K562 (cell line): ENCODE measurements around the gene PLCD1. TPM values are rescaled to one million over a fixed set of nuclear protein-coding genes. Genes with fewer than 3 reads are reported as not detected.

Experiments
- ARID3B ChIP-seq: fragments of 250-450 bp; sonication (Bioruptor Pico); IDR thresholded peaks from 2 replicates; pipeline ENCODE4 v1.4.0; 2020; ENCODE audit warnings: borderline replicate concordance
- CEBPG ChIP-seq, 3 experiments: fragments of 200-800 bp in 1 of 3; sonication (Bioruptor generic) in 1 of 3; sonication (generic) in 1 of 3; formaldehyde crosslinking in 1 of 3; IDR thresholded peaks in 2 of 3; conservative IDR thresholded peaks in 1 of 3; 2 replicates each; pipeline versions ENCODE4 v1.6.1 to v1.8.0; 2016 to 2022; ENCODE audit warnings: missing compliant biosample characterization in 2 of 3, missing genetic modification characterization in 2 of 3, mild to moderate bottlenecking in 1 of 3, missing genetic modification reagents in 1 of 3
- MAZ ChIP-seq, 2 experiments: fragments of 450-650 bp in 1 of 2; sonication (generic) in 1 of 2; formaldehyde crosslinking; IDR thresholded peaks in 1 of 2; conservative IDR thresholded peaks in 1 of 2; 2 replicates each; pipeline versions ENCODE4 v1.4.0 to v1.5.0; 2020; ENCODE audit warnings: mild to moderate bottlenecking in 1 of 2, missing genetic modification reagents in 1 of 2
- OTX1 ChIP-seq: fragments of 450-650 bp; formaldehyde crosslinking; IDR thresholded peaks from 2 replicates; pipeline ENCODE4 v1.4.0; 2022; ENCODE audit warnings: mild to moderate bottlenecking
- PHF20 ChIP-seq: fragments of 450-650 bp; IDR thresholded peaks from 2 replicates; pipeline ENCODE4 v1.6.1; 2018; ENCODE audit not compliant: partially characterized antibody
- POLR2AphosphoS2 ChIP-seq: IDR thresholded peaks from 2 replicates; pipeline ENCODE4 v1.6.1; 2012; ENCODE audit warnings: low read length, improper control_type of control experiment
- PREB ChIP-seq: sonication (generic); formaldehyde crosslinking; IDR thresholded peaks from 2 replicates; pipeline ENCODE4 v1.8.1; 2023; ENCODE audit warnings: mild to moderate bottlenecking, missing genetic modification reagents
- RNF219 ChIP-seq: fragments of 250-450 bp; sonication (Bioruptor Pico); IDR thresholded peaks from 2 replicates; pipeline ENCODE4 v1.5.0; 2022; ENCODE audit warnings: mild to moderate bottlenecking
- SP2 ChIP-seq: IDR thresholded peaks from 2 replicates; pipeline ENCODE4 v1.6.1; 2011; ENCODE audit warnings: mild to moderate bottlenecking, low read depth, low read length, moderate library complexity; ENCODE audit not compliant: poor library complexity, severe bottlenecking; ENCODE audit errors: extremely low read depth
- XRCC4 ChIP-seq: IDR thresholded peaks from one replicate; pipeline ENCODE4 v1.6.1; 2011; ENCODE audit not compliant: insufficient read depth, insufficient read length; ENCODE audit errors: extremely low read depth
- ZBTB12 ChIP-seq: fragments of 250-450 bp; sonication (Bioruptor Pico); IDR thresholded peaks from 2 replicates; pipeline ENCODE4 v1.4.0; 2020
- ZBTB17 ChIP-seq: fragments of 450-650 bp; formaldehyde crosslinking; IDR thresholded peaks from 2 replicates; pipeline ENCODE4 v1.4.0; 2020; ENCODE audit warnings: mild to moderate bottlenecking
- ZNF589 ChIP-seq: fragments of 200-800 bp; sonication (Bioruptor generic); IDR thresholded peaks from 2 replicates; pipeline ENCODE4 v1.6.1; 2016; ENCODE audit warnings: low read depth, missing genetic modification characterization, missing compliant biosample characterization
- ZNF655 ChIP-seq: fragments of 250-450 bp; sonication (Bioruptor Pico); IDR thresholded peaks from 2 replicates; pipeline ENCODE4 v1.5.0; 2021
- ZNF764 ChIP-seq: fragments of 250-450 bp; sonication (Bioruptor Pico); IDR thresholded peaks from 2 replicates; pipeline ENCODE4 v1.4.0; 2020; ENCODE audit warnings: low read depth, mild to moderate bottlenecking, moderate library complexity
- polyA plus RNA-seq, 8 experiments: library from polyadenylated mRNA; depleted of rRNA in 4 of 8; stranded (reverse) in 5 of 8; unstranded in 3 of 8; fragments of >200 nt; fragmentation: Nextera tagmentation in 2 of 8; fragmentation: Illumina TruSeq in 1 of 8; extraction: Ambion mirVana in 2 of 8; extraction: Trizol in 1 of 8; gene quantifications; 2 replicates each; pipeline versions ENCODE4 v1.2.1 to v1.2.3, GENCODE V29; 2011 to 2014; ENCODE audit warnings: inconsistent platforms in 1 of 8, missing spikeins in 1 of 8
- total RNA-seq, 7 experiments: library from RNA; depleted of rRNA in 6 of 7; stranded (reverse); fragments of >200 nt in 6 of 7; fragmentation: Illumina TruSeq in 2 of 7; extraction: Trizol in 2 of 7; gene quantifications; 2 replicates each; pipeline versions ENCODE4 v1.2.1 to v1.2.3, GENCODE V29; 2011 to 2021; ENCODE audit warnings: low replicate concordance in 1 of 7
- TF ChIP-seq, protein P1 (sequence below), 2 experiments: fragments of 450-650 bp in 1 of 2; sonication (generic) in 1 of 2; formaldehyde crosslinking; conservative IDR thresholded peaks; 2 replicates each; pipeline versions ENCODE4 v1.4.0 to v1.8.1; 2020 to 2022; ENCODE audit warnings: mild to moderate bottlenecking in 1 of 2, missing genetic modification reagents in 1 of 2
- TF ChIP-seq, protein P2 (sequence below): sonication (generic); IDR thresholded peaks from 2 replicates; pipeline ENCODE4 v1.6.1; 2016

Gene PLCD1
- total and polyA plus RNA-seq, 9 of the 15 experiments (the other 6 are each of a cell fraction or from before 2014, with no cell fraction given): 5.4 to 209 (median 116) TPM

GRCh38 chr3:38003371-38003816 is 26.0 kb downstream of the PLCD1 start (continued):
- TF ChIP-seq ZBTB12 (CRISPR knock-in tag): no peak
- TF ChIP-seq MAZ (CRISPR knock-in tag; conservative IDR thresholded peaks at IDR 0.05 in 1 of 2, IDR thresholded peaks at IDR 0.05 in 1 of 2): peak in 1 of 2 experiments; percentile 73; a peak in 2 of 4 replicates
- TF ChIP-seq, protein P1, sequence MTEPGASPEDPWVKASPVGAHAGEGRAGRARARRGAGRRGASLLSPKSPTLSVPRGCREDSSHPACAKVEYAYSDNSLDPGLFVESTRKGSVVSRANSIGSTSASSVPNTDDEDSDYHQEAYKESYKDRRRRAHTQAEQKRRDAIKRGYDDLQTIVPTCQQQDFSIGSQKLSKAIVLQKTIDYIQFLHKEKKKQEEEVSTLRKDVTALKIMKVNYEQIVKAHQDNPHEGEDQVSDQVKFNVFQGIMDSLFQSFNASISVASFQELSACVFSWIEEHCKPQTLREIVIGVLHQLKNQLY (CRISPR knock-in tag; conservative IDR thresholded peaks at IDR 0.05): peak in 1 of 2 experiments; percentile 62; a peak in 1 of 4 replicates
- no peak for TF ChIP-seq POLR2AphosphoS2
- TF ChIP-seq CEBPG (CRISPR knock-in tag; IDR thresholded peaks at IDR 0.05): no peak
- TF ChIP-seq CEBPG (tag; conservative IDR thresholded peaks at IDR 0.05 in 1 of 2, IDR thresholded peaks at IDR 0.05 in 1 of 2): no peak
- TF ChIP-seq ZNF589: no peak
- no peak for TF ChIP-seq PREB
- no peak for TF ChIP-seq ARID3B
- TF ChIP-seq SP2: no peak
- no peak for TF ChIP-seq ZNF655 (CRISPR knock-in tag)
- TF ChIP-seq OTX1 (CRISPR knock-in tag): peak; percentile 63; the same call in 1 of the 2 replicates
- TF ChIP-seq ZBTB17 (CRISPR knock-in tag): 0 out of 2 replicates have a peak, but pooled peaks have one; percentile 38
- TF ChIP-seq RNF219 (CRISPR knock-in tag): no peak
- no peak for TF ChIP-seq ZNF764 (CRISPR knock-in tag)
- TF ChIP-seq, protein P2, sequence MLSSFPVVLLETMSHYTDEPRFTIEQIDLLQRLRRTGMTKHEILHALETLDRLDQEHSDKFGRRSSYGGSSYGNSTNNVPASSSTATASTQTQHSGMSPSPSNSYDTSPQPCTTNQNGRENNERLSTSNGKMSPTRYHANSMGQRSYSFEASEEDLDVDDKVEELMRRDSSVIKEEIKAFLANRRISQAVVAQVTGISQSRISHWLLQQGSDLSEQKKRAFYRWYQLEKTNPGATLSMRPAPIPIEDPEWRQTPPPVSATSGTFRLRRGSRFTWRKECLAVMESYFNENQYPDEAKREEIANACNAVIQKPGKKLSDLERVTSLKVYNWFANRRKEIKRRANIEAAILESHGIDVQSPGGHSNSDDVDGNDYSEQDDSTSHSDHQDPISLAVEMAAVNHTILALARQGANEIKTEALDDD: no peak
- no peak for TF ChIP-seq PHF20
- no peak for TF ChIP-seq XRCC4
